ENCODE results near the gene ABCC4. TPM values are rescaled to one million over a fixed set of nuclear protein-coding genes. Genes with fewer than 3 reads are reported as not detected.
A peak's percentile ranks its signal among the peaks of the same experiment; 100 is the strongest.

ABCC4 gene
- total RNA-seq, 5 donors from 2014 or later (not counting 1 experiment from before 2014, with no cell fraction given), result 8.9 to 12.5 (median 9.5) TPM

GRCh38 chr13:95185851-95186250 lies 115.4 kb downstream of the ABCC4 start:
- peaks cover 0 to 3% (median 0%) of the 10 kb centered on the region in 3 donors for H3K9me3 Mint-ChIP-seq
- no peaks in the 10 kb centered on the region for H3K27me3 Mint-ChIP-seq
- peak overlapping the region; percentile 92 to 96 for H3K27ac Mint-ChIP-seq
- peak overlapping the region; percentile 50 to 69 (median 65) for H3K4me3 Mint-ChIP-seq
- H3K36me3 Mint-ChIP-seq, result peaks cover 4% of the 10 kb centered on the region
- H3K27me3 ChIP-seq (replicated peaks in 1 of 2; ENCODE audit: control insufficient read depth in 2 of 2, extremely low read depth in 1 of 2, insufficient read depth in 2 of 2, low read length in 1 of 2), result no peaks in the 10 kb centered on the region
- CTCF ChIA-PET, result interaction anchor here in 1 of 2 donors (0.9 kb wide), 1 partner anchor 218 kb away, joined by 4 read pairs; no protein-coding TSS in a partner anchor
- ATAC-seq (replicated peaks in 1 of 4), result peak; percentile 94 to 98 (median 97)
- DNase-seq, result peak; percentile 12 to 81 (median 51)
- peaks cover 29 to 40% of the 10 kb centered on the region in 2 experiments for H3K4me1 ChIP-seq (ENCODE audit: control insufficient read depth in 1 of 2, extremely low read depth in 1 of 2, insufficient read depth in 2 of 2, low read length in 2 of 2)
- no peaks in the 10 kb centered on the region for H3K9me3 ChIP-seq
- H3K4me1 Mint-ChIP-seq, result peaks cover 53 to 62% (median 58%) of the 10 kb centered on the region in 3 donors
- no CpG with 5 or more reads among the region's 5 CpGs for WGBS (ENCODE audit: insufficient coverage)
- H3K27ac ChIP-seq (ENCODE audit: low read length), result peak overlapping the region; percentile 68
- POLR2A ChIA-PET, result no interaction called here
- H3K36me3 ChIP-seq (ENCODE audit: control insufficient read depth in 2 of 2, extremely low read depth in 1 of 2, insufficient read depth in 1 of 2, low read length in 1 of 2), result no peaks in the 10 kb centered on the region
- peak overlapping the region in 1 of 2 donors; percentile 15 for H3K4me3 ChIP-seq (ENCODE audit: control insufficient read depth in 1 of 2, extremely low read depth in 1 of 2, low read length in 1 of 2)

GRCh38 chr13:95185311-95185710 lies 115.9 kb downstream of the ABCC4 start:
- 85% methylated on average over 3 of the region's 3 CpGs for WGBS (ENCODE audit: insufficient coverage)
- peaks cover 56 to 67% (median 63%) of the 10 kb centered on the region in 3 donors for H3K4me1 Mint-ChIP-seq
- H3K9me3 Mint-ChIP-seq, result peaks cover 0 to 3% (median 0%) of the 10 kb centered on the region in 3 donors
- Histone ChIP-seq H3K36me3 (ENCODE audit: control insufficient read depth in 2 of 2, extremely low read depth in 1 of 2, insufficient read depth in 1 of 2, low read length in 1 of 2) (no peaks in the 10 kb centered on the region), H3K9me3 (no peaks in the 10 kb centered on the region), H3K27me3 (replicated peaks in 1 of 2; ENCODE audit: control insufficient read depth in 2 of 2, extremely low read depth in 1 of 2, insufficient read depth in 2 of 2, low read length in 1 of 2) (no peaks in the 10 kb centered on the region), H3K4me1 (ENCODE audit: control insufficient read depth in 1 of 2, extremely low read depth in 1 of 2, insufficient read depth in 2 of 2, low read length in 2 of 2) (peaks cover 29 to 40% of the 10 kb centered on the region in 2 experiments), H3K27ac (ENCODE audit: low read length) (peak overlapping the region; percentile 68), H3K4me3 (ENCODE audit: control insufficient read depth in 1 of 2, extremely low read depth in 1 of 2, low read length in 1 of 2) (peak overlapping the region in 1 of 2 donors; percentile 15)
- H3K27ac Mint-ChIP-seq, result peak overlapping the region; percentile 92 to 96
- DNase-seq (peak in 1 of 35 experiments; percentile 16), ATAC-seq (replicated peaks in 1 of 4) (peak; percentile 4 to 28 (median 9))
- ChIA-PET POLR2A (interaction anchor here in 1 of 2 donors (0.6 kb wide), 1 partner anchor 59 kb away, joined by 3 read pairs; no protein-coding TSS in a partner anchor), CTCF (interaction anchor here (0.5 to 1.5 kb wide), 5 partner anchors 54 to 219 kb away, joined by 3 to 7 read pairs (median 3); no protein-coding TSS in a partner anchor)
- peak overlapping the region; percentile 41 to 69 (median 65) for H3K4me3 Mint-ChIP-seq
- H3K36me3 Mint-ChIP-seq, result peaks cover 10% of the 10 kb centered on the region
- H3K27me3 Mint-ChIP-seq, result no peaks in the 10 kb centered on the region

DNA sequence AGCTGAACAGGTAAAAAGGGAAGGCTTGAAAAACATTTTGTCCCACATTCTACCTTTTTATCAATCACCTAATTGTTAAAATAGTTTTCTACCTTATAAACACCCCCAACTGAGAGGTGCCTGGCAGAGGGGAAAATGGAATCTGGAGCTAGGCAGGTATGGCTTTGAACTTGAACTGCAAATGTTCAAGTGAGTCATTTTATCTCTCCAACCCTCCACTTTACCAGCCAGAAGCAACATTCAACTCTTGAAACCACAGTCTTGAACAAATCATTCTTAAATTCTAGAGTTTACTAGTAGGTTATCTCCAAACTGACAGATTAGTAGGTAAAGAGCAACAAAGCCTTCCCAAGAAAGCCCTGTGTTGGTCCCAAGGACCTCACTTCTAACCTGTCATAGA lies 116.9 kb downstream of the ABCC4 start:
- H3K27ac Mint-ChIP-seq, result peak overlapping the region; percentile 92 to 96
- no peak for ATAC-seq (replicated peaks in 1 of 4)
- peak overlapping the region in 2 of 3 donors; percentile 9 to 69 for H3K4me3 Mint-ChIP-seq
- Histone ChIP-seq H3K27ac (ENCODE audit: low read length) (peak overlapping the region; percentile 68), H3K36me3 (ENCODE audit: control insufficient read depth in 2 of 2, extremely low read depth in 1 of 2, insufficient read depth in 1 of 2, low read length in 1 of 2) (no peaks in the 10 kb centered on the region), H3K9me3 (no peaks in the 10 kb centered on the region), H3K4me3 (ENCODE audit: control insufficient read depth in 1 of 2, extremely low read depth in 1 of 2, low read length in 1 of 2) (peak overlapping the region in 1 of 2 donors; percentile 12), H3K4me1 (ENCODE audit: control insufficient read depth in 1 of 2, extremely low read depth in 1 of 2, insufficient read depth in 2 of 2, low read length in 2 of 2) (peaks cover 29 to 40% of the 10 kb centered on the region in 2 experiments), H3K27me3 (replicated peaks in 1 of 2; ENCODE audit: control insufficient read depth in 2 of 2, extremely low read depth in 1 of 2, insufficient read depth in 2 of 2, low read length in 1 of 2) (no peaks in the 10 kb centered on the region)
- H3K9me3 Mint-ChIP-seq, result peaks cover 3 to 6% (median 3%) of the 10 kb centered on the region in 3 donors
- peaks cover 18% of the 10 kb centered on the region for H3K36me3 Mint-ChIP-seq
- ChIA-PET POLR2A (no interaction called here), CTCF (interaction anchor here in 1 of 2 donors (1.2 to 1.5 kb wide), 2 partner anchors 215 to 220 kb away, joined by 3 to 7 read pairs; no protein-coding TSS in a partner anchor)
- no peaks in the 10 kb centered on the region for H3K27me3 Mint-ChIP-seq
- H3K4me1 Mint-ChIP-seq, result peaks cover 52 to 66% (median 64%) of the 10 kb centered on the region in 3 donors
- DNase-seq, result no peak

GRCh38 chr13:95182570-95183265 lies 118.5 kb downstream of the ABCC4 start:
- Histone ChIP-seq H3K27ac (ENCODE audit: low read length) (no peak overlapping the region), H3K36me3 (ENCODE audit: control insufficient read depth in 2 of 2, extremely low read depth in 1 of 2, insufficient read depth in 1 of 2, low read length in 1 of 2) (no peaks in the 10 kb centered on the region), H3K9me3 (no peaks in the 10 kb centered on the region), H3K4me3 (ENCODE audit: control insufficient read depth in 1 of 2, extremely low read depth in 1 of 2, low read length in 1 of 2) (no peak overlapping the region), H3K4me1 (ENCODE audit: control insufficient read depth in 1 of 2, extremely low read depth in 1 of 2, insufficient read depth in 2 of 2, low read length in 2 of 2) (peaks cover 29 to 40% of the 10 kb centered on the region in 2 experiments), H3K27me3 (replicated peaks in 1 of 2; ENCODE audit: control insufficient read depth in 2 of 2, extremely low read depth in 1 of 2, insufficient read depth in 2 of 2, low read length in 1 of 2) (no peaks in the 10 kb centered on the region)
- Mint-ChIP-seq H3K9me3 (peaks cover 3 to 16% (median 11%) of the 10 kb centered on the region in 3 donors), H3K27me3 (no peaks in the 10 kb centered on the region), H3K4me3 (no peak overlapping the region), H3K4me1 (peaks cover 64 to 73% (median 64%) of the 10 kb centered on the region in 3 donors), H3K36me3 (peaks cover 32% of the 10 kb centered on the region), H3K27ac (peak overlapping the region; percentile 63 to 96)
- ChIA-PET CTCF (interaction anchor here (0.5 to 3.1 kb wide), 5 partner anchors 7 to 221 kb away, joined by 3 to 12 read pairs (median 3); no protein-coding TSS in a partner anchor), POLR2A (interaction anchor here in 1 of 2 donors (0.6 to 0.7 kb wide), 2 partner anchors 106 to 129 kb away, joined by 4 to 7 read pairs; no protein-coding TSS in a partner anchor)
- ATAC-seq (replicated peaks in 1 of 4), result no peak
- WGBS (ENCODE audit: insufficient coverage), result no CpG with 5 or more reads among the region's 5 CpGs
- no peak for DNase-seq

- DNase-seq (no peak), ATAC-seq (replicated peaks in 1 of 4) (no peak)
- Mint-ChIP-seq H3K27ac (peak overlapping the region; percentile 33 to 68), H3K4me1 (peaks cover 69 to 80% (median 72%) of the 10 kb centered on the region in 3 donors), H3K9me3 (peaks cover 3 to 16% (median 11%) of the 10 kb centered on the region in 3 donors), H3K36me3 (peaks cover 42% of the 10 kb centered on the region), H3K27me3 (no peaks in the 10 kb centered on the region), H3K4me3 (no peak overlapping the region)
- ChIA-PET POLR2A (no interaction called here), CTCF (interaction anchor here (0.5 to 3.1 kb wide), 5 partner anchors 8 to 242 kb away, joined by 5 to 12 read pairs (median 9); no protein-coding TSS in a partner anchor)
- no peaks in the 10 kb centered on the region for H3K9me3 ChIP-seq
- peaks cover 35 to 47% of the 10 kb centered on the region in 2 experiments for H3K4me1 ChIP-seq (ENCODE audit: control insufficient read depth in 1 of 2, extremely low read depth in 1 of 2, insufficient read depth in 2 of 2, low read length in 2 of 2)
- no peak overlapping the region for H3K4me3 ChIP-seq (ENCODE audit: control insufficient read depth in 1 of 2, extremely low read depth in 1 of 2, low read length in 1 of 2)
- WGBS (ENCODE audit: insufficient coverage), result 71% methylated on average over 1 of the region's 2 CpGs
- H3K27me3 ChIP-seq (replicated peaks in 1 of 2; ENCODE audit: control insufficient read depth in 2 of 2, extremely low read depth in 1 of 2, insufficient read depth in 2 of 2, low read length in 1 of 2), result no peaks in the 10 kb centered on the region
- H3K27ac ChIP-seq (ENCODE audit: low read length), result no peak overlapping the region
- peaks cover 0 to 5% of the 10 kb centered on the region in 2 donors for H3K36me3 ChIP-seq (ENCODE audit: control insufficient read depth in 2 of 2, extremely low read depth in 1 of 2, insufficient read depth in 1 of 2, low read length in 1 of 2)
These were observed 119.7 kb downstream of the ABCC4 start for GRCh38 chr13:95181586-95181985.

DNA sequence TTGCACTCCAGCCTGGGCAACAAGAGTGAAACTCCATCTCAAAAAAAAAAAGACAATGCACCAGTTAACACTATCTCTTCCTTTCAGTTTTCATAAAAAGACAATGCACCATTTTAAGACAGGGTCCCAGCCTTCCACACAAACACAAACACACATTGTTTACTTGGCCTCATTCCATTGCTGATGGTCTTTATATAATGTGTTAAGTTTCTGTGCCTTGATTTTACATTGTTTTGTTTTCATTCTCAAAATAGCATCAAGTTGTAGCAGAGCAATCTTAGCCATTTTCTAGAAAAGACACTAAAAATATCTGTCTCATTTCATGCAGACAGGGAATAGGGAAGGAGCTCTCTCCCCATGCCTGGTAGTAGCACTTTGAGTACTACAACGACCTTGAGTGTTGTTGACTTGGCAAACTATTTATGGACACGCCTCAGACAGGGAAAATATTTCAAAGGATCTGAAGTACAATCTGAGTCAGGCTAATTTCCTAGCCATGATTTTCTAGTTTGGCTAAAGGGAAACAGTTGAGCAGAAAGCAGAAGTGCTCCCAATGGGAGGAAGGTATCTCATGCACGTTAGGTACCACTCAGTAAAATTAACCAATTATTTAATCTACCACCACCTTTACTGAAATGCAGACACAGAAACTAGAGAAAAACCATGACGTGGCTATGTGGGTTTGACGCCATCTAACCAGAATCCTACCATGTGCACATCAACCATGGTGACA lies 120.6 kb downstream of the ABCC4 start:
- WGBS (ENCODE audit: insufficient coverage), result 70% methylated on average over 4 of the region's 5 CpGs
- H3K9me3 Mint-ChIP-seq, result peaks cover 3 to 16% (median 11%) of the 10 kb centered on the region in 3 donors
- H3K27me3 Mint-ChIP-seq, result no peaks in the 10 kb centered on the region
- H3K27ac ChIP-seq (ENCODE audit: low read length), result no peak overlapping the region
- peaks cover 47% of the 10 kb centered on the region for H3K36me3 Mint-ChIP-seq
- H3K4me3 Mint-ChIP-seq, result no peak overlapping the region
- no peak for ATAC-seq (replicated peaks in 1 of 4)
- H3K9me3 ChIP-seq, result no peaks in the 10 kb centered on the region
- DNase-seq, result no peak
- ChIA-PET POLR2A (no interaction called here), CTCF (interaction anchor here (0.7 to 3.1 kb wide), 5 partner anchors 8 to 223 kb away, joined by 3 to 12 read pairs (median 6); no protein-coding TSS in a partner anchor)
- H3K36me3 ChIP-seq (ENCODE audit: control insufficient read depth in 2 of 2, extremely low read depth in 1 of 2, insufficient read depth in 1 of 2, low read length in 1 of 2), result peaks cover 0 to 5% of the 10 kb centered on the region in 2 donors
- H3K27me3 ChIP-seq (replicated peaks in 1 of 2; ENCODE audit: control insufficient read depth in 2 of 2, extremely low read depth in 1 of 2, insufficient read depth in 2 of 2, low read length in 1 of 2), result no peaks in the 10 kb centered on the region
- H3K4me3 ChIP-seq (ENCODE audit: control insufficient read depth in 1 of 2, extremely low read depth in 1 of 2, low read length in 1 of 2), result no peak overlapping the region
- peaks cover 35 to 49% of the 10 kb centered on the region in 2 experiments for H3K4me1 ChIP-seq (ENCODE audit: control insufficient read depth in 1 of 2, extremely low read depth in 1 of 2, insufficient read depth in 2 of 2, low read length in 2 of 2)
- H3K27ac Mint-ChIP-seq, result peak overlapping the region; percentile 11 to 35
- H3K4me1 Mint-ChIP-seq, result peaks cover 67 to 79% (median 70%) of the 10 kb centered on the region in 3 donors

Measured in T-cell (primary cell).